ENCODE results near the gene CRADD.

Gene CRADD

DNA sequence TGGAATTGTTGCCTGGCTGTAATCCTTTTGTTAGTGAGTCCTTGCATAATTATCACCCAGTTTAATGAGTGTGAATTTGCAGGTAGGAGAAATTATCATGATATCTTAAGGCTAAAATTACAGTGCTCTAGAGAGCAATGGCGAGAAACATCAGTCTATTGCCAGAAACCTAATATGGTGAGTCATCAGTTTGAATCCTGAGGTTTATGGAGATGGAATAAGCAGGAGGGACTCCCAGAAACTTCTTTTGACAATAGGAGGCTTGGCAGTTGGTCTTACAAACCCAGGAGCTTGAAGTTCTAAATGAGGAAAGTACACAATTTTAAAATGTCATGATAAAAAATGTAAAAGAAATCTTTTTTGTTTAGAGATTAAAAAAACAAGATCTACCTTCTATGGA, 31.5 kb upstream of the CRADD start:
- Histone ChIP-seq H3K36me3 (ENCODE audit: insufficient read depth, low read length) (no peaks in the 10 kb centered on the region), H3K4me3 (no peak overlapping the region), H3K9ac (ENCODE audit: insufficient read length) (no peak overlapping the region), H3K9me3 (ENCODE audit: low read depth, low read length) (no peaks in the 10 kb centered on the region), H3K27ac (no peak overlapping the region)
- DNase-seq (ENCODE audit: low read depth, low spot score): no peak
- TF ChIP-seq EZH2 (IDR thresholded peaks at IDR 0.05) (no peak), FOXP2 (optimal IDR thresholded peaks at IDR 0.05; ENCODE audit: control extremely low read depth, extremely low read length, insufficient read depth) (no peak), POLR2AphosphoS5 (IDR thresholded peaks at IDR 0.05; ENCODE audit: borderline replicate concordance, low read depth, low read length) (no peak)

GRCh38 chr12:93650626-93651025, 26.5 kb upstream of the CRADD start:
- no peak for DNase-seq (ENCODE audit: low read depth, low spot score)
- Histone ChIP-seq H3K36me3 (ENCODE audit: insufficient read depth, low read length) (no peaks in the 10 kb centered on the region), H3K9ac (ENCODE audit: insufficient read length) (no peak overlapping the region), H3K9me3 (ENCODE audit: low read depth, low read length) (no peaks in the 10 kb centered on the region), H3K4me3 (no peak overlapping the region), H3K27ac (no peak overlapping the region)
- TF ChIP-seq FOXP2 (optimal IDR thresholded peaks at IDR 0.05; ENCODE audit: control extremely low read depth, extremely low read length, insufficient read depth): no peak

DNA sequence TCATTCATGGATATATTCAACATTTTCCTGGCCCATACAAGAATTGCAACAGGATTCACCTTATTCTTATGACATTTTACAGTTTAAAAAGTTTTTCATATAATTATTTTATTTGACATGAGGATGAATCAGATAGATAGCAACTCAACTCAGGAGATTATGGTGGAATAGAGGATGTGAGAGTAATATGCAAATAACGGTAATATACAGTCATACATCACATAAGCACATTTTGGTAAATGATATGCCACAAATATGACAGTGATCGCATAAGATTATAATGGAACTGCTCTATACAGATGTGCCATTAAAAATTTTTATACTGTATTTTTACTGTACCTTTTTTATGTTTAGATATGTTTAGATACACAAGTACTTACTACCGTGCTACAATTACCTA, 24.1 kb upstream of the CRADD start:
- Histone ChIP-seq H3K27ac (no peak overlapping the region), H3K9me3 (ENCODE audit: low read depth, low read length) (no peaks in the 10 kb centered on the region), H3K36me3 (ENCODE audit: insufficient read depth, low read length) (no peaks in the 10 kb centered on the region), H3K9ac (ENCODE audit: insufficient read length) (no peak overlapping the region), H3K4me3 (no peak overlapping the region)
- no peak for DNase-seq (ENCODE audit: low read depth, low spot score)
- TF ChIP-seq EZH2 (IDR thresholded peaks at IDR 0.05): no peak
- no peak for TF ChIP-seq FOXP2 (optimal IDR thresholded peaks at IDR 0.05; ENCODE audit: control extremely low read depth, extremely low read length, insufficient read depth)
- no peak for TF ChIP-seq POLR2AphosphoS5 (IDR thresholded peaks at IDR 0.05; ENCODE audit: borderline replicate concordance, low read depth, low read length)

GRCh38 chr12:93653712-93654111, 23.5 kb upstream of the CRADD start:
- Histone ChIP-seq H3K36me3 (ENCODE audit: insufficient read depth, low read length) (no peaks in the 10 kb centered on the region), H3K4me3 (no peak overlapping the region), H3K27ac (no peak overlapping the region), H3K9me3 (ENCODE audit: low read depth, low read length) (no peaks in the 10 kb centered on the region), H3K9ac (ENCODE audit: insufficient read length) (no peak overlapping the region)
- TF ChIP-seq POLR2AphosphoS5 (IDR thresholded peaks at IDR 0.05; ENCODE audit: borderline replicate concordance, low read depth, low read length) (no peak), EZH2 (IDR thresholded peaks at IDR 0.05) (no peak), FOXP2 (optimal IDR thresholded peaks at IDR 0.05; ENCODE audit: control extremely low read depth, extremely low read length, insufficient read depth) (no peak)
- no peak for DNase-seq (ENCODE audit: low read depth, low spot score)

DNA sequence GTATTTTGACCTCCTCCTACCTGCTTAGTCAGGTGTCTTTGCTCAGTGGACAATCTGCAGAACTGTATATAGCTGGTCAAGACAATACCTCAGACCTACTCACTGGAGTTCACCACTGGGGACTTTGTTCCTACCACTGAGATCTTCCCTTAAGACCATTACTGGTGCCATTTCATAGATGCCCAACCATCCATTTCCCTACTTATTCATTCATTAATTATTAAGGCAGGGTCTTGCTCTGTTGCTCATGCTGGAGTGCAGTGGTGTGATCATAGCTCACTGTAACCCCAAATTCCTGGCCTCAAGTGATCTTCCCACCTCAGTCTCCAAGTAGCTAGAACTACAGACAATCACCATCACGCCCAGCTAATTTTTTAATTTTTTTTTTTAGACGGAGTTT, 22.8 kb upstream of the CRADD start:
- Histone ChIP-seq H3K27ac (no peak overlapping the region), H3K9me3 (ENCODE audit: low read depth, low read length) (no peaks in the 10 kb centered on the region), H3K9ac (ENCODE audit: insufficient read length) (no peak overlapping the region), H3K4me3 (no peak overlapping the region), H3K36me3 (ENCODE audit: insufficient read depth, low read length) (no peaks in the 10 kb centered on the region)
- no peak for DNase-seq (ENCODE audit: low read depth, low spot score)
- TF ChIP-seq EZH2 (IDR thresholded peaks at IDR 0.05) (no peak), POLR2AphosphoS5 (IDR thresholded peaks at IDR 0.05; ENCODE audit: borderline replicate concordance, low read depth, low read length) (no peak), FOXP2 (optimal IDR thresholded peaks at IDR 0.05; ENCODE audit: control extremely low read depth, extremely low read length, insufficient read depth) (no peak)

- TF ChIP-seq FOXP2 (optimal IDR thresholded peaks at IDR 0.05; ENCODE audit: control extremely low read depth, extremely low read length, insufficient read depth): no peak
- no peak for TF ChIP-seq EZH2 (IDR thresholded peaks at IDR 0.05)
- no peak for TF ChIP-seq POLR2AphosphoS5 (IDR thresholded peaks at IDR 0.05; ENCODE audit: borderline replicate concordance, low read depth, low read length)
These were observed 20.1 kb upstream of the CRADD start for GRCh38 chr12:93657071-93657470.

GRCh38 chr12:93661021-93661420, 16.2 kb upstream of the CRADD start:
- no peaks in the 10 kb centered on the region for H3K9me3 ChIP-seq (ENCODE audit: low read depth, low read length)
- H3K27ac ChIP-seq: no peak overlapping the region
- TF ChIP-seq FOXP2 (optimal IDR thresholded peaks at IDR 0.05; ENCODE audit: control extremely low read depth, extremely low read length, insufficient read depth) (no peak), EZH2 (IDR thresholded peaks at IDR 0.05) (no peak), POLR2AphosphoS5 (IDR thresholded peaks at IDR 0.05; ENCODE audit: borderline replicate concordance, low read depth, low read length) (no peak)
- H3K4me3 ChIP-seq: peak overlapping the region; percentile 47
- DNase-seq (ENCODE audit: low read depth, low spot score): no peak
- no peaks in the 10 kb centered on the region for H3K36me3 ChIP-seq (ENCODE audit: insufficient read depth, low read length)
- H3K9ac ChIP-seq (ENCODE audit: insufficient read length): no peak overlapping the region

More at GRCh38 chr12:93657071-93657470, 20.1 kb upstream of the CRADD start:
- no peak overlapping the region for H3K9ac ChIP-seq (ENCODE audit: insufficient read length)
- H3K4me3 ChIP-seq: no peak overlapping the region
- H3K9me3 ChIP-seq (ENCODE audit: low read depth, low read length): no peaks in the 10 kb centered on the region
- H3K36me3 ChIP-seq (ENCODE audit: insufficient read depth, low read length): no peaks in the 10 kb centered on the region
- no peak overlapping the region for H3K27ac ChIP-seq
- DNase-seq (ENCODE audit: low read depth, low spot score): no peak

GRCh38 chr12:93663006-93663728, 14.0 kb upstream of the CRADD start:
- Histone ChIP-seq H3K9ac (ENCODE audit: insufficient read length) (no peak overlapping the region), H3K36me3 (ENCODE audit: insufficient read depth, low read length) (no peaks in the 10 kb centered on the region), H3K4me3 (no peak overlapping the region), H3K9me3 (ENCODE audit: low read depth, low read length) (no peaks in the 10 kb centered on the region), H3K27ac (no peak overlapping the region)
- no peak for TF ChIP-seq EZH2 (IDR thresholded peaks at IDR 0.05)
- TF ChIP-seq FOXP2 (optimal IDR thresholded peaks at IDR 0.05; ENCODE audit: control extremely low read depth, extremely low read length, insufficient read depth): no peak
- TF ChIP-seq POLR2AphosphoS5 (IDR thresholded peaks at IDR 0.05; ENCODE audit: borderline replicate concordance, low read depth, low read length): no peak
- DNase-seq (ENCODE audit: low read depth, low spot score): no peak

DNA sequence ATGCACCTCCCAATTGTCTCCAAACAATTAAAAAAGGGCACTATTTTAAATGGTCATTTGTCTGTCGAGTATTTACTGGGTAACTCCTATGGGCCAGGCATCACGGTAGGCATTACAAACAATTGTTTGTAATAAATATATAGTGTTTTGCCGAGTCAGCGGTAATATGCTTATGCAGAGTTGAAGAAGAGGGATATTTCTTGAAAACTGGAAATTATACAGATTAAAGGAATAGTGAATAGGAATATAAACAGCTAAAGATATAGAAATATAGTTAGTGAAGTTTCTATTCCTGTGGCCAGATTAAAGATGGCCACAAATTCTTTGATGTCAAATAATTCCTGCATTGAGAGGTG, 13.5 kb upstream of the CRADD start:
- H3K9ac ChIP-seq (ENCODE audit: insufficient read length): no peak overlapping the region
- H3K27ac ChIP-seq: no peak overlapping the region
- no peak for DNase-seq (ENCODE audit: low read depth, low spot score)
- no peaks in the 10 kb centered on the region for H3K36me3 ChIP-seq (ENCODE audit: insufficient read depth, low read length)
- TF ChIP-seq EZH2 (IDR thresholded peaks at IDR 0.05) (no peak), FOXP2 (optimal IDR thresholded peaks at IDR 0.05; ENCODE audit: control extremely low read depth, extremely low read length, insufficient read depth) (no peak), POLR2AphosphoS5 (IDR thresholded peaks at IDR 0.05; ENCODE audit: borderline replicate concordance, low read depth, low read length) (no peak)
- H3K9me3 ChIP-seq (ENCODE audit: low read depth, low read length): no peaks in the 10 kb centered on the region
- H3K4me3 ChIP-seq: no peak overlapping the region
